ENCODE data around the gene TEPSIN.
"Not testable (repeated sequence)": the region's sequence is repeated elsewhere in the genome, so short reads cannot be mapped to it uniquely, and the experiment has no call there.

Gene TEPSIN

GRCh38 chr17:81235822-81236740 is 2.8 kb downstream of the TEPSIN start:
- DNase-seq, result no peak

GRCh38 chr17:81234940-81235821 is 3.7 kb downstream of the TEPSIN start:
- no peak for DNase-seq

- no peak for DNase-seq
These were observed 4.4 kb downstream of the TEPSIN start for GRCh38 chr17:81234506-81234855.

- DNase-seq, result no peak
These were observed 4.9 kb downstream of the TEPSIN start for GRCh38 chr17:81233811-81234505.

GRCh38 chr17:81233316-81233715 is 5.5 kb downstream of the TEPSIN start:
- no peak for DNase-seq

GRCh38 chr17:81232616-81233241 is 6.1 kb downstream of the TEPSIN start:
- no peak for DNase-seq

GRCh38 chr17:81231766-81232581 is 6.9 kb downstream of the TEPSIN start:
- DNase-seq, result no peak

- no peak for DNase-seq
These were observed 7.7 kb downstream of the TEPSIN start for GRCh38 chr17:81231121-81231645.

GRCh38 chr17:81230043-81230820 is 8.6 kb downstream of the TEPSIN start:
- no peak for DNase-seq

GRCh38 chr17:81229666-81229920 is 9.3 kb downstream of the TEPSIN start:
- no peak for DNase-seq

- DNase-seq, result no peak
These were observed 9.8 kb downstream of the TEPSIN start for GRCh38 chr17:81228834-81229665.

- DNase-seq, result no peak
These were observed 10.4 kb downstream of the TEPSIN start for GRCh38 chr17:81228420-81228819.

GRCh38 chr17:81227630-81228029 is 11.2 kb downstream of the TEPSIN start:
- not testable (repeated sequence) for DNase-seq

GRCh38 chr17:81223762-81224130 is 15.1 kb downstream of the TEPSIN start:
- DNase-seq, result no peak

- DNase-seq, result peak; percentile 99 to 100
These were observed 15.7 kb downstream of the TEPSIN start, which contains the start of gene CEP131 for GRCh38 chr17:81222906-81223761. Gene CEP131, minus strand, starts transcription at chr17:81222965. Its CDS starts 2,909 bp downstream, at chr17:81220056.

GRCh38 chr17:81222620-81222905 is 16.3 kb downstream of the TEPSIN start:
- no peak for DNase-seq

GRCh38 chr17:81221842-81222619 is 16.8 kb downstream of the TEPSIN start:
- DNase-seq, result no peak

GRCh38 chr17:81221371-81221841 is 17.4 kb downstream of the TEPSIN start:
- no peak for DNase-seq

Data from activated CD4-positive, alpha-beta T cell treated with anti-CD3 and anti-CD28 coated beads for 4 hours (primary cell).